Esophagus muscularis mucosa (tissue), 3 donors: ENCODE data around the gene SPDYE4.

ENCODE experiments used
- POLR2A ChIP-seq: fragments of 450-650 bp; IDR thresholded peaks from one replicate; pipeline ENCODE4 v1.6.1; 2017; ENCODE audit warnings: antibody characterized with exemption, moderate library complexity, mild to moderate bottlenecking, low read depth
- POLR2AphosphoS5 ChIP-seq, 2 donors: sonication (generic); formaldehyde crosslinking; IDR thresholded peaks; one replicate each; pipeline ENCODE4 v1.6.1; 2017; ENCODE audit warnings: antibody characterized with exemption in 2 of 2
- TF ChIP-seq, protein P1 (sequence below), 3 experiments: fragments of 200-600 bp in 2 of 3; fragments of 450-650 bp in 1 of 3; sonication (generic) in 2 of 3; IDR thresholded peaks; one replicate each; pipeline ENCODE4 v1.5.1; 2017 to 2019; ENCODE audit warnings: antibody characterized with exemption in 3 of 3, mild to moderate bottlenecking in 2 of 3, moderate library complexity in 1 of 3

DNA sequence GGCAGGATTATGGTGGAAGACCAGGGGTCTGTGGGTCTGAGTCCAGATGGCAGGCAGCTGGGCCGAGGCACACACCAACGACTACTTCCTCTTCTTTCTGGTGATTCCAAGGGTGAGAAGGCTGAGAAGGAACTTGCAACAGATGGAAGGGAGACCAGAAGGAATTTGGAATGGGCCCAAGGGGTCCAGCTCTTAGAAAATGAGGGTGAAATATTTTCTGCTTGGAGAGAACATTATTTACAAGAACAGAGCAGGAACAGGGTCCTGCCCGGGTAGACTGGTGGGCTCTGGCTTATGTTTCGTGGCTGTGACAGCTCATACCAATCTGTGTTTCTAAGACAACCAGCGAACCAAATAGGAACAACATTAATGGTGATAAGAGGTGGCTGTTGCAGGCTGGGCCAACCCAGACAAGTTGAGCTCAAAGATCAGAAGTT, 50.3 kb downstream of the SPDYE4 start:
- TF ChIP-seq POLR2A (no peak), POLR2AphosphoS5 (IDR thresholded peaks at IDR 0.05) (no peak)
- TF ChIP-seq, protein P1, sequence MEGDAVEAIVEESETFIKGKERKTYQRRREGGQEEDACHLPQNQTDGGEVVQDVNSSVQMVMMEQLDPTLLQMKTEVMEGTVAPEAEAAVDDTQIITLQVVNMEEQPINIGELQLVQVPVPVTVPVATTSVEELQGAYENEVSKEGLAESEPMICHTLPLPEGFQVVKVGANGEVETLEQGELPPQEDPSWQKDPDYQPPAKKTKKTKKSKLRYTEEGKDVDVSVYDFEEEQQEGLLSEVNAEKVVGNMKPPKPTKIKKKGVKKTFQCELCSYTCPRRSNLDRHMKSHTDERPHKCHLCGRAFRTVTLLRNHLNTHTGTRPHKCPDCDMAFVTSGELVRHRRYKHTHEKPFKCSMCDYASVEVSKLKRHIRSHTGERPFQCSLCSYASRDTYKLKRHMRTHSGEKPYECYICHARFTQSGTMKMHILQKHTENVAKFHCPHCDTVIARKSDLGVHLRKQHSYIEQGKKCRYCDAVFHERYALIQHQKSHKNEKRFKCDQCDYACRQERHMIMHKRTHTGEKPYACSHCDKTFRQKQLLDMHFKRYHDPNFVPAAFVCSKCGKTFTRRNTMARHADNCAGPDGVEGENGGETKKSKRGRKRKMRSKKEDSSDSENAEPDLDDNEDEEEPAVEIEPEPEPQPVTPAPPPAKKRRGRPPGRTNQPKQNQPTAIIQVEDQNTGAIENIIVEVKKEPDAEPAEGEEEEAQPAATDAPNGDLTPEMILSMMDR (IDR thresholded peaks at IDR 0.05): no peak
